Lower leg skin (tissue), 4 donors: Measurements from ENCODE around the gene KCNT2. TPM values are rescaled to one million over a fixed set of nuclear protein-coding genes. Genes with fewer than 3 reads are reported as not detected.
"Not testable (repeated sequence)": the region's sequence is repeated elsewhere in the genome, so short reads cannot be mapped to it uniquely, and the experiment has no call there.

Experiments used
- DNase-seq, 2 donors: peaks; one replicate each; pipeline ENCODE4 v3.0.0-alpha.2; 2019; ENCODE audit warnings: low spot score in 2 of 2
- H3K4me3 ChIP-seq: fragments of 200-600 bp; sonication (generic); 2 replicates; pipeline ENCODE4 v1.5.1; 2017; ENCODE audit warnings: mild to moderate bottlenecking, low read depth; ENCODE audit not compliant: poor library complexity, severe bottlenecking
- POLR2A ChIP-seq, 2 donors: fragments of 450-650 bp; IDR thresholded peaks; one replicate each; pipeline ENCODE4 v1.6.1; 2016 to 2017; ENCODE audit warnings: antibody characterized with exemption in 2 of 2, mild to moderate bottlenecking in 1 of 2, moderate library complexity in 1 of 2
- WGBS, 2 donors: methylation state at CpG; one replicate each; pipeline ENCODE4 v1.1.5; 2018; 5-methylcytosine and 5-hydroxymethylcytosine counted together
- intact Hi-C: fragments of 100-400 bp; cut with DNase I; formaldehyde crosslinking; loops from one replicate; pipeline ENCODE4 v1.15.0; 2023; ENCODE audit warnings: low total_unique reads
- total RNA-seq, 4 donors: library from RNA; depleted of rRNA; stranded (reverse); fragments of >200 nt; gene quantifications; one replicate each; pipeline ENCODE4 v1.1.0, GENCODE V29; 2016
- TF ChIP-seq, protein P1 (sequence below), 3 donors: fragments of 450-650 bp; IDR thresholded peaks; one replicate each; pipeline ENCODE4 v1.5.1; 2016; ENCODE audit warnings: antibody characterized with exemption in 3 of 3, mild to moderate bottlenecking in 3 of 3, moderate library complexity in 2 of 3

KCNT2 gene
- total RNA-seq, 4 donors from 2014 or later: 0.34 to 0.97 (median 0.79) TPM

DNA sequence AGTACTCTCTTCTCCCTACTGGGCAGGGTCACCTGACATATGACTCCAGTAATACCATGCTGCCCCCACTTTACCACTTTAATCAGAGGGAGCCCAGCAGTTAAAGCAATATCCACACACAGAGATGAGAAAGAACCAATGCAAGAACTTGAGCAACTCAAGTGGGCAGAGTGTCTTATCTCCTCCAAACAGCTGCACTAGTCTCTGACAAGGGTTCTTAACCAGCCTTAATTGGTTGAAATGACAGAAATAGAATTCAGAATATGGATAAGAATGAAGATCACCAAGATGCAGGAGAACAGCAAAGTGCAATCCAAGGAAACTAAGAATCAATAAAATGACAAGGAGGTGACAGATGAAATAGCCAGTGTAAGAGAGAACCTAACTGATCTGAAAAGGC, 91.0 kb downstream of the KCNT2 start:
- no peak overlapping the region for H3K4me3 ChIP-seq
- no peak for DNase-seq
- TF ChIP-seq, protein P1, sequence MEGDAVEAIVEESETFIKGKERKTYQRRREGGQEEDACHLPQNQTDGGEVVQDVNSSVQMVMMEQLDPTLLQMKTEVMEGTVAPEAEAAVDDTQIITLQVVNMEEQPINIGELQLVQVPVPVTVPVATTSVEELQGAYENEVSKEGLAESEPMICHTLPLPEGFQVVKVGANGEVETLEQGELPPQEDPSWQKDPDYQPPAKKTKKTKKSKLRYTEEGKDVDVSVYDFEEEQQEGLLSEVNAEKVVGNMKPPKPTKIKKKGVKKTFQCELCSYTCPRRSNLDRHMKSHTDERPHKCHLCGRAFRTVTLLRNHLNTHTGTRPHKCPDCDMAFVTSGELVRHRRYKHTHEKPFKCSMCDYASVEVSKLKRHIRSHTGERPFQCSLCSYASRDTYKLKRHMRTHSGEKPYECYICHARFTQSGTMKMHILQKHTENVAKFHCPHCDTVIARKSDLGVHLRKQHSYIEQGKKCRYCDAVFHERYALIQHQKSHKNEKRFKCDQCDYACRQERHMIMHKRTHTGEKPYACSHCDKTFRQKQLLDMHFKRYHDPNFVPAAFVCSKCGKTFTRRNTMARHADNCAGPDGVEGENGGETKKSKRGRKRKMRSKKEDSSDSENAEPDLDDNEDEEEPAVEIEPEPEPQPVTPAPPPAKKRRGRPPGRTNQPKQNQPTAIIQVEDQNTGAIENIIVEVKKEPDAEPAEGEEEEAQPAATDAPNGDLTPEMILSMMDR (IDR thresholded peaks at IDR 0.05): no peak
- no peak for TF ChIP-seq POLR2A (IDR thresholded peaks at IDR 0.05)
- intact Hi-C loops: no loop called here

DNA sequence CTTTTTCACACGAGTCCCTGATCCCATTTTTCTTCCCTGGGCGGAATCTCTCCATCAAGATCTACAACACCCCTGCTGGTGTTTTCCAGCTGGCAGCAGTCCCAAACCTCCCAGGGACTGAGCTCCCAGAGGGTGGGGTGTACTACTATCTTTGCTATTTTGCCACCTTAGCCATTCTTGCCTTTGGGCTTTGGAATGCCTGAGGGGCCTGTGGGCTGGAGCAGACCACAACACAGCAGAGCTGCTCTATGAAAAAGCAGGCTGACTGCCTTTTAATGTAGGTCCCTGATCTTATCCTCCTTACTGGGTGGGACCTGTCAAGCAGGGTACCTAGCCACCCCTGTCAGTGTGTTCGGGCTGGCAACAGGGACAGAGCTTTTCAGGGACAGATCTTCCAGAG, 91.9 kb downstream of the KCNT2 start:
- peak in 1 of 2 donors; percentile 67 for DNase-seq
- H3K4me3 ChIP-seq: no peak overlapping the region
- no peak for TF ChIP-seq POLR2A (IDR thresholded peaks at IDR 0.05)
- WGBS, 2 donors: 66 to 69% methylated on average over 3 of the region's 3 CpGs
- intact Hi-C loops: no loop called here

DNA sequence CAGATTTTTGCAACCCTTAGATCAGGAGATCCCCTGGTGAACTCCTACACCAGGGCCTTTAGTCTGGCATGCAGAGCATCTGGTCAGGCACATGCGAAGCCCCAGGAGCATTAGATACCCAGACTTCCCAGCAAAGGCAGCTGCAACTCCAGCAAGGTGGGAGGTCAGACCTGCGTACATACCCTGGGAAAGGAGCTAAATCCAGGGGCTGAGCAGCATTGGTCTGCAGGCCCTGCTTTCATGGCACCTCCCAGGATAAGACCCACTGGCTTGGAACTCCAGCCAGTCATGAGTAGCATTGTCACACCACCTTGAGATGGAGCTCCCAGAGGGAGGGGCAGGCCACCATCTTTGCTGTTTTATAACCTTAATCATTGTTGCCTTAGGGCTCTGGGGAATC, 92.3 kb downstream of the KCNT2 start:
- peak in 1 of 2 donors; percentile 62 for DNase-seq
- H3K4me3 ChIP-seq: no peak overlapping the region
- 96 to 100% methylated on average over 2 of the region's 2 CpGs for WGBS, 2 donors
- TF ChIP-seq, protein P1 (IDR thresholded peaks at IDR 0.05): no peak
- TF ChIP-seq POLR2A (IDR thresholded peaks at IDR 0.05): no peak
- intact Hi-C loops: no loop called here

DNA sequence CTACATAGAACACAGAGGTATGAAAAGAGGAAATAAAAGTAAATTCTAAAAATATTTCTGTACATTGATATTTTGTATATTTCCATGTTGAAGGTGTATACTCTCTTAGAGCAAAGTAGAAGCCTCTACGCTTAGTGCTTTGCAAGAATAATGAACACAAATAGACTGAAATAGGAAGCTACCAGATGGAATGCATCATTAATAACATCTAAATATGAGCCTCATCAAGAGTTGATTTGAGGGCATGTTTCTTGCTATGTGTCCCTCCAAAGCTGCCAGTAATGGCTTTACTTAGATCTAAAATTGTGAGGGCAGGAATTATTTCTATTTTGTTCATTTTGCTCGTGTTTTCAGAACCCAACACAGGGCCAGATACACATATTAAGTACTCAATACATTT, 94.4 kb downstream of the KCNT2 start:
- intact Hi-C loops: no loop called here
- 68 to 76% methylated on average over 2 of the region's 2 CpGs for WGBS, 2 donors
- H3K4me3 ChIP-seq: no peak overlapping the region
- no peak for DNase-seq
- TF ChIP-seq, protein P1 (IDR thresholded peaks at IDR 0.05): no peak
- TF ChIP-seq POLR2A (IDR thresholded peaks at IDR 0.05): no peak

DNA sequence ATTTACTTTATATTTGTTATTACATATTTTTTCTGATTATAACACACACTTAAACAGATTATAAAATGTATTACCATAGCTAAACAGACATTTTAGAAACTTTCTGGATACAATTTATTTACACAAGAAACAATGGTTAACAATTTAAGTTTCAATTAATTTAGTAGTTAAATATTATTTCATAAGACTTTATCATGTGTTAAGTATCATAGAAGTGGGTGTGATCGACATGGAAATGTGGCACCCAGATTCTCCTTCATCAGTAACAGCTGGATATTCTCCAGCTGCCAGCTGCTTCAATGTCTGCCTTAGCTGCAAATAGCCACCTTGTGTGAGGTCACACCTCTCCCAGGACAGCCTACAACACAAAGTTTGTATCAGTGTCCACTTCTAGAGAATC, 97.8 kb downstream of the KCNT2 start:
- intact Hi-C loops: no loop called here
- H3K4me3 ChIP-seq: no peak overlapping the region
- TF ChIP-seq POLR2A (IDR thresholded peaks at IDR 0.05): no peak
- TF ChIP-seq, protein P1 (IDR thresholded peaks at IDR 0.05): no peak
- DNase-seq: no peak
- WGBS, 2 donors: 70 to 71% methylated on average over 1 of the region's 1 CpG

DNA sequence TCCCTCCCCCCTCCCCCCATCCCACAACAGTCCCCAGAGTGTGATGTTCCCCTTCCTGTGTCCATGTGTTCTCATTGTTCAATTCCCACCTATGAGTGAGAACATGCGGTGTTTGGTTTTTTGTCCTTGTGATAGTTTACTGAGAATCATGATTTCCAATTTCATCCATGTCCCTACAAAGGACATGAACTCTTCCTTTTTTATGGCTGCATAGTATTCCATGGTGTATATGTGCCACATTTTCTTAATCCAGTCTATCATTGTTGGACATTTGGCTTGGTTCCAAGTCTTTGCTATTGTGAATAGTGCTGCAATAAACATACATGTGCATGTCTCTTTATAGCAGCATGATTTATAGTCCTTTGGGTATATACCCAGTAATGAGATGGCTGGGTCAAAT, 104.0 kb downstream of the KCNT2 start:
- intact Hi-C loops, DNase-seq, H3K4me3 ChIP-seq: not testable (repeated sequence)
- WGBS, 2 donors: 100% methylated on average over 1 of the region's 1 CpG

DNA sequence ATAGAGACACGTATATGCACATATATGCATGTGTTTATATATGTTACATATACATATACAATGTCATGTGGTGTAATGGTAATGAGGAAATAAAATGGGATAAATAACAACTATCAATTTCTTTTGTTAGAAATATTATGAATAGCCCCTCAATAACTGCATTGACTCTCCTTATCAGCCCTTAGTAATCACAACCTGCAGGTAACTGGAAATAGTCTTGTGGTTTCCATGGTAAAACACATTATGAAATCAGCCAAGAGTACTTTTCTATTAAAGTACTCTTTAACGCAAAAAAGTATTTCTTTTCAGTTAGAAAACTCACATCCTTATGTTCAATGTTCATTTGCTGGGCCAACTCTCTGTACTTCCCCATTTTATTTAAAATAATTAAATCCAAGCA, 105.8 kb downstream of the KCNT2 start:
- intact Hi-C loops: no loop called here
- H3K4me3 ChIP-seq: no peak overlapping the region
- 90 to 93% methylated on average over 2 of the region's 2 CpGs for WGBS, 2 donors

More for the DNA sequence above, 105.8 kb downstream of the KCNT2 start:
- no peak for TF ChIP-seq POLR2A (IDR thresholded peaks at IDR 0.05)
- TF ChIP-seq, protein P1 (IDR thresholded peaks at IDR 0.05): no peak
- no peak for DNase-seq
